ENCODE data around the gene DIP2A.

Gene DIP2A

GRCh38 chr21:46412521-46413364, 45.9 kb upstream of the DIP2A start:
- H3K36me3 ChIP-seq: peaks cover 40% of the 10 kb centered on the region
- no peak for DNase-seq
- H3K27me3 ChIP-seq: no peaks in the 10 kb centered on the region
- no peaks in the 10 kb centered on the region for H3K9me3 ChIP-seq
- no peak overlapping the region for H3K4me3 ChIP-seq (ENCODE audit: low read depth, low read length)
- H3K4me1 ChIP-seq: no peaks in the 10 kb centered on the region
- TF ChIP-seq CTCF (IDR thresholded peaks at IDR 0.05; ENCODE audit: low read depth, low read length): no peak

- Histone ChIP-seq H3K27me3 (no peaks in the 10 kb centered on the region), H3K4me3 (ENCODE audit: low read depth, low read length) (no peak overlapping the region), H3K4me1 (no peaks in the 10 kb centered on the region), H3K9me3 (no peaks in the 10 kb centered on the region), H3K36me3 (peaks cover 39% of the 10 kb centered on the region)
- no peak for DNase-seq
- no peak for TF ChIP-seq CTCF (IDR thresholded peaks at IDR 0.05; ENCODE audit: low read depth, low read length)
These were observed 45.4 kb upstream of the DIP2A start for GRCh38 chr21:46413365-46413696.

- no peaks in the 10 kb centered on the region for H3K27me3 ChIP-seq
- peaks cover 43% of the 10 kb centered on the region for H3K36me3 ChIP-seq
- no peaks in the 10 kb centered on the region for H3K9me3 ChIP-seq
- no peak overlapping the region for H3K4me3 ChIP-seq (ENCODE audit: low read depth, low read length)
- TF ChIP-seq CTCF (IDR thresholded peaks at IDR 0.05; ENCODE audit: low read depth, low read length): no peak
- no peak for DNase-seq
- no peaks in the 10 kb centered on the region for H3K4me1 ChIP-seq
These were observed 43.8 kb upstream of the DIP2A start for GRCh38 chr21:46414965-46415275.

- TF ChIP-seq CTCF (IDR thresholded peaks at IDR 0.05; ENCODE audit: low read depth, low read length): no peak
These were observed 42.1 kb upstream of the DIP2A start for GRCh38 chr21:46416551-46416950.

GRCh38 chr21:46418265-46418946, 40.3 kb upstream of the DIP2A start:
- no peaks in the 10 kb centered on the region for H3K4me1 ChIP-seq
- TF ChIP-seq CTCF (IDR thresholded peaks at IDR 0.05; ENCODE audit: low read depth, low read length): no peak
- no peaks in the 10 kb centered on the region for H3K9me3 ChIP-seq
- no peaks in the 10 kb centered on the region for H3K27me3 ChIP-seq
- no peak for DNase-seq
- no peak overlapping the region for H3K4me3 ChIP-seq (ENCODE audit: low read depth, low read length)
- peaks cover 54% of the 10 kb centered on the region for H3K36me3 ChIP-seq

More at GRCh38 chr21:46416551-46416950, 42.1 kb upstream of the DIP2A start:
- H3K4me1 ChIP-seq: no peaks in the 10 kb centered on the region
- DNase-seq: no peak
- peaks cover 49% of the 10 kb centered on the region for H3K36me3 ChIP-seq
- H3K4me3 ChIP-seq (ENCODE audit: low read depth, low read length): no peak overlapping the region
- no peaks in the 10 kb centered on the region for H3K27me3 ChIP-seq
- no peaks in the 10 kb centered on the region for H3K9me3 ChIP-seq

All from BE2C (cell line).